ENCODE measurements around the gene CD80.

The CD80 gene

DNA sequence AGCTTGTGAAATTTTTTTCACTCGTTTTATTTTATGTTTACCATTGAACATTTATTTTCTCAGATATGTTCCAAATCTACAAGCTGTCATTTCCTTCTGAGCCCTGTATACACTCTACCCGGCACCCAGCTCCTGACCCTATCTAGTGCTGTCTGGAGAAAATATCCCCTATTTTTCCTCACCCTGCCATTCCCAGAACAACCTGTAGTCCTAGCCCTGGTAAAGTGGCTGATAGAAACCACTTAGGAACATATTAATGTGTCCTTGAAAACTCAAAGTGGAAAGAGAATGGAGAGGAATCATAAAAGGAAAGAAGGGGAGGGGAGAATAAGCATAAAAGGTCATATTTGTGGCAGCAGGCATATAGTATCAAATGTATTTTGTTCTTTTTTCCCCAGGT is 69.3 kb downstream of the CD80 start:
- no peak for DNase-seq

DNA sequence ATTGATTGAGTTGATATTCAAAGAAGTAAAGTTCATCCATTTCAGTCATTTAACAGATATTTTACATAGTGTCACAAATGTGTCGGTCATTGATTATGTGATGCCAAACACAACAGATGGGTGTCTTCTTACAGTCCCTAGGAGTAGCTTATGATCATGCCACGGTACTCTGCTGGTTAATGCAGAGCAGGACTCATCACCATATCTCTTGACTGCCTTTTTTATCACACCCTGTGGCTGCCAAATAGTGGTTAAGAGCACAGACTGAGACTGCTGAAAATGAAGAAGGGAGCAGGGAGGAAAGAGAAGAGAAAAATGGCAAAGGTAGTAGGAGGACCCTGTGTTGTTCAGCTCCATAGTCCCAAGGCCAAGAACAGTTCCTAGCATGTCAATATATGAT is 73.9 kb downstream of the CD80 start:
- DNase-seq, result no peak

DNA sequence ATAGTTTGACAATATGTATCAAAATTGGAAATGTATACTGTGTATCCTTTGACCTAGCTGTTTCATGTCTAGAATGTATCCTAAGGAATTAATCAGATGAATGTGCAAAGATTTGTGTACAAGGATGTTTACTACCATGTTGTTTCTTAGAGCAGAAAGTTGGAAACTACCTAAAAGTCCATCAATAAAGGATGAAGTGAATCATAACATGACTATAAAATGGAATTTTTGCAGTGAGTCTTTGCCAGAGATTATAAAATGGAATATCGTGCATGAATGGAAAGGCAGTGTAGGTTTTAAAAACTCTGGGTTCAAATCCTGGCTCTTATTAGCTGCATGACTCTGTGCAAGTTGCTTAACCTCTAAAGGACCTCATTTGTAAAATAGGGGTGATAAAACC is 76.3 kb downstream of the CD80 start:
- no peak for DNase-seq

DNA sequence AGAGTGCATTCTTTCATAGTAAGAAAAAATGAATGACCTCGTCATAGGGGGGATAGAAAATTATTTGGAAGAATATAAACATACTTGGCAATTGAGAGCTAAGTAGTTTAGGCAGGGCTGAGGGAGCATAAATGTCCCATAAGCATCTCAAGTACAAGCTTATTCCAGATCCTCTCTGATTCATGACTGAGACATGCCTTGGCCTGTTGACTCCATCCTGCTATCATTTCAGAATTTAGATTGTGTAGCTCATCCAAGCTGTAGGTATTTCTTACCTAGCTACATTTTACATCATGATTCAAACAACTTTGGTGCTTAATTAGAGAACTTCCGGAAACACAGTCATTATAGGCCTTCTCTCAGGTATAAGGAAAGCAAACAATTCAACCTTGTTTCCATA is 78.3 kb downstream of the CD80 start:
- DNase-seq, result no peak

All from stimulated activated CD4-positive, alpha-beta T cell treated with anti-CD3 and anti-CD28 coated beads, Interleukin-15, amount 100 ng/mL, for 24 hours (primary cell).